ENCODE results near the gene STRN4. TPM values are rescaled to one million over a fixed set of nuclear protein-coding genes. Genes with fewer than 3 reads are reported as not detected.
A peak's percentile ranks its signal among the peaks of the same experiment; 100 is the strongest.

STRN4 gene
- polyA plus RNA-seq, 1 of the 3 experiments (the other 2 are of a cell fraction), result 92.8 TPM

DNA sequence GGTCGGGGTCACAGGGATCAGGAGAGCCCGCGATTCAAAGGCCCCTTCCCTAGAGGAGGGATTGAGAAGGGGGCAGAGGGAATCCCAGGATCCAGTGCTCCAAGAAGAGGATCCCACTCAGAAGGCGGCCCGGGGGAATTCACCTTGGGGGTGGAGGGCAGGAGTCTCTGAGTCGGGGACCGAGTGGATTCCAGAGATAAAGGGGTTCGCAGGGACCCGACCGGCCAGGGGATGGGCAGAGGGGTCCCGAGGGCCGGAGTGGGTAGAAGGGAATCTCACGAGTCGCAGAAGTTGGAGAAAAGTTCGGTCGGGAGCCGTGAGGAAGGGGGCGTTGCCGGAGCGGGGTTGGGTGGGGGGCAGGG, 29.6 kb downstream of the STRN4 start:
- H3K4me3 ChIP-seq (ENCODE audit: low read depth in 2 of 2, low read length in 1 of 2), result peak overlapping the region; percentile 85 to 88
- POLR2A ChIA-PET, result no interaction called here
- TF ChIP-seq, protein P1, sequence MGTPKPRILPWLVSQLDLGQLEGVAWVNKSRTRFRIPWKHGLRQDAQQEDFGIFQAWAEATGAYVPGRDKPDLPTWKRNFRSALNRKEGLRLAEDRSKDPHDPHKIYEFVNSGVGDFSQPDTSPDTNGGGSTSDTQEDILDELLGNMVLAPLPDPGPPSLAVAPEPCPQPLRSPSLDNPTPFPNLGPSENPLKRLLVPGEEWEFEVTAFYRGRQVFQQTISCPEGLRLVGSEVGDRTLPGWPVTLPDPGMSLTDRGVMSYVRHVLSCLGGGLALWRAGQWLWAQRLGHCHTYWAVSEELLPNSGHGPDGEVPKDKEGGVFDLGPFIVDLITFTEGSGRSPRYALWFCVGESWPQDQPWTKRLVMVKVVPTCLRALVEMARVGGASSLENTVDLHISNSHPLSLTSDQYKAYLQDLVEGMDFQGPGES (IDR thresholded peaks at IDR 0.05; ENCODE audit: low read depth, low read length), result no peak
- TF ChIP-seq, protein P2, sequence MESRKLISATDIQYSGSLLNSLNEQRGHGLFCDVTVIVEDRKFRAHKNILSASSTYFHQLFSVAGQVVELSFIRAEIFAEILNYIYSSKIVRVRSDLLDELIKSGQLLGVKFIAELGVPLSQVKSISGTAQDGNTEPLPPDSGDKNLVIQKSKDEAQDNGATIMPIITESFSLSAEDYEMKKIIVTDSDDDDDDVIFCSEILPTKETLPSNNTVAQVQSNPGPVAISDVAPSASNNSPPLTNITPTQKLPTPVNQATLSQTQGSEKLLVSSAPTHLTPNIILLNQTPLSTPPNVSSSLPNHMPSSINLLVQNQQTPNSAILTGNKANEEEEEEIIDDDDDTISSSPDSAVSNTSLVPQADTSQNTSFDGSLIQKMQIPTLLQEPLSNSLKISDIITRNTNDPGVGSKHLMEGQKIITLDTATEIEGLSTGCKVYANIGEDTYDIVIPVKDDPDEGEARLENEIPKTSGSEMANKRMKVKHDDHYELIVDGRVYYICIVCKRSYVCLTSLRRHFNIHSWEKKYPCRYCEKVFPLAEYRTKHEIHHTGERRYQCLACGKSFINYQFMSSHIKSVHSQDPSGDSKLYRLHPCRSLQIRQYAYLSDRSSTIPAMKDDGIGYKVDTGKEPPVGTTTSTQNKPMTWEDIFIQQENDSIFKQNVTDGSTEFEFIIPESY (IDR thresholded peaks at IDR 0.05; ENCODE audit: borderline replicate concordance, low read depth), result no peak
- TF ChIP-seq, protein P3, sequence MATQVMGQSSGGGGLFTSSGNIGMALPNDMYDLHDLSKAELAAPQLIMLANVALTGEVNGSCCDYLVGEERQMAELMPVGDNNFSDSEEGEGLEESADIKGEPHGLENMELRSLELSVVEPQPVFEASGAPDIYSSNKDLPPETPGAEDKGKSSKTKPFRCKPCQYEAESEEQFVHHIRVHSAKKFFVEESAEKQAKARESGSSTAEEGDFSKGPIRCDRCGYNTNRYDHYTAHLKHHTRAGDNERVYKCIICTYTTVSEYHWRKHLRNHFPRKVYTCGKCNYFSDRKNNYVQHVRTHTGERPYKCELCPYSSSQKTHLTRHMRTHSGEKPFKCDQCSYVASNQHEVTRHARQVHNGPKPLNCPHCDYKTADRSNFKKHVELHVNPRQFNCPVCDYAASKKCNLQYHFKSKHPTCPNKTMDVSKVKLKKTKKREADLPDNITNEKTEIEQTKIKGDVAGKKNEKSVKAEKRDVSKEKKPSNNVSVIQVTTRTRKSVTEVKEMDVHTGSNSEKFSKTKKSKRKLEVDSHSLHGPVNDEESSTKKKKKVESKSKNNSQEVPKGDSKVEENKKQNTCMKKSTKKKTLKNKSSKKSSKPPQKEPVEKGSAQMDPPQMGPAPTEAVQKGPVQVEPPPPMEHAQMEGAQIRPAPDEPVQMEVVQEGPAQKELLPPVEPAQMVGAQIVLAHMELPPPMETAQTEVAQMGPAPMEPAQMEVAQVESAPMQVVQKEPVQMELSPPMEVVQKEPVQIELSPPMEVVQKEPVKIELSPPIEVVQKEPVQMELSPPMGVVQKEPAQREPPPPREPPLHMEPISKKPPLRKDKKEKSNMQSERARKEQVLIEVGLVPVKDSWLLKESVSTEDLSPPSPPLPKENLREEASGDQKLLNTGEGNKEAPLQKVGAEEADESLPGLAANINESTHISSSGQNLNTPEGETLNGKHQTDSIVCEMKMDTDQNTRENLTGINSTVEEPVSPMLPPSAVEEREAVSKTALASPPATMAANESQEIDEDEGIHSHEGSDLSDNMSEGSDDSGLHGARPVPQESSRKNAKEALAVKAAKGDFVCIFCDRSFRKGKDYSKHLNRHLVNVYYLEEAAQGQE (IDR thresholded peaks at IDR 0.05; ENCODE audit: low read depth, low read length), result no peak
- TF ChIP-seq EP300 (IDR thresholded peaks at IDR 0.05; ENCODE audit: borderline replicate concordance in 1 of 2, low read depth in 1 of 2, low read length in 1 of 2) (0 out of 4 replicates have a peak, but pooled peaks of 1 of the 2 experiments have one; percentile 0), JUND (IDR thresholded peaks at IDR 0.05) (no peak)
- TF ChIP-seq, protein P4, sequence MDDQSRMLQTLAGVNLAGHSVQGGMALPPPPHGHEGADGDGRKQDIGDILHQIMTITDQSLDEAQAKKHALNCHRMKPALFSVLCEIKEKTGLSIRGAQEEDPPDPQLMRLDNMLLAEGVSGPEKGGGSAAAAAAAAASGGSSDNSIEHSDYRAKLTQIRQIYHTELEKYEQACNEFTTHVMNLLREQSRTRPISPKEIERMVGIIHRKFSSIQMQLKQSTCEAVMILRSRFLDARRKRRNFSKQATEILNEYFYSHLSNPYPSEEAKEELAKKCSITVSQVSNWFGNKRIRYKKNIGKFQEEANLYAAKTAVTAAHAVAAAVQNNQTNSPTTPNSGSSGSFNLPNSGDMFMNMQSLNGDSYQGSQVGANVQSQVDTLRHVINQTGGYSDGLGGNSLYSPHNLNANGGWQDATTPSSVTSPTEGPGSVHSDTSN (IDR thresholded peaks at IDR 0.05), result no peak
- no peaks in the 10 kb centered on the region for H3K9me2 ChIP-seq
- no peak for DNase-seq
- H3K4me1 ChIP-seq (ENCODE audit: control insufficient read depth in 1 of 2, insufficient read depth in 2 of 2, low read depth in 1 of 2, low read length in 1 of 2), result peaks cover 0 to 19% of the 10 kb centered on the region in 2 experiments; a peak in 2 of 4 replicates
- H3K27ac ChIP-seq (ENCODE audit: low read depth in 2 of 2, low read length in 1 of 2), result peak overlapping the region; percentile 79 to 91; a peak in 3 of 4 replicates
- peaks cover 46% of the 10 kb centered on the region for H3K79me2 ChIP-seq (ENCODE audit: insufficient read depth)
- H2AFZ ChIP-seq (ENCODE audit: low read depth), result peak overlapping the region; percentile 51; the same call in 1 of the 2 replicates
- peak overlapping the region; percentile 88 for H3K9ac ChIP-seq
- no peaks in the 10 kb centered on the region for H4K20me1 ChIP-seq (ENCODE audit: insufficient read depth)
- H3K27me3 ChIP-seq (ENCODE audit: insufficient read depth), result no peaks in the 10 kb centered on the region
- no peaks in the 10 kb centered on the region for H3K9me3 ChIP-seq
- peaks cover 0 to 30% of the 10 kb centered on the region in 2 experiments for H3K36me3 ChIP-seq (replicated peaks in 1 of 2; ENCODE audit: control insufficient read depth in 1 of 2, insufficient read depth in 2 of 2, low read length in 1 of 2)
- CTCF ChIA-PET, result interaction anchor here (1.7 to 8.4 kb wide), 3 partner anchors 12 to 124 kb away, joined by 7 to 58 read pairs (median 11); no protein-coding TSS in a partner anchor
- peaks cover 22% of the 10 kb centered on the region for H3F3A ChIP-seq (replicated peaks; ENCODE audit: insufficient read depth)
- peak overlapping the region; percentile 91 for H3K4me2 ChIP-seq
- under 1% methylated on average over 16 of the region's 20 CpGs for WGBS (ENCODE audit: low lambda C conversion rate)
